ENCODE data around the gene CDC37L1. TPM values are rescaled to one million over a fixed set of nuclear protein-coding genes. Genes with fewer than 3 reads are reported as not detected.

CDC37L1 gene
- total and polyA plus RNA-seq, 2 experiments from 2014 or later = 26.9 to 29.6 TPM

DNA sequence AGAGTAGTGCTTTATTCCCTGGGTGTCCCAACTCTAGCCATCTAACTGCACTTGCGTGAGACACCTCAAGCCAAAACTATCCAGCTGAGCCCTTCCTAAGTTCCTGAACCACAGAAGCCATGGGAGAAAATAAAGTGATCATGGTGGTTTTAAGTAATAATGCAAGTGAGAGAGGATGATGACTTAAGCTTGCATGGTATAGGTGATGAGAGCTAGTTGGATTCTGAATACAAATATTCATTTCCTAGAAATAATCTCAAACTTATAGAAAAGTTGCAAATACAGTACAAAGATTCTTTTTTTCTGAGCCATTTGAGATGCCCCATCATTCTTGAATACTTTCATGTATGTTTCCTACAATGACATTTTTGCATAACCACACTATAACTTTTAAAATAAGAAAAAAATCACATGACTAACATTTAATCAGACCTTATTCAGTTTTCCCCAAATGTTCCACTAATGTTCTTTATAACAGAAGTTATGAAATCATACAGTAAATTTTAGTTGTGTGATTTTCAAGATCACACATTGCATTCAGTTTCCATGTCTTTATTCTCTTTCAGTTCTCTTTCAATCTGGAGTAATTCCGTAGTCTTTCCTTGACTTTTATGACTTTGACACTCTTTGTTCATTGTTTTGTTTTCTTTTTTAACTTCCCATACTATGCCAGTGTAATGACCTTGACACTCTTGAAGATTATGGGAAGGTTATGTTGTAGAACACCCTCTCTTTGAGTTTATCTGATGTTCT lies 67.1 kb downstream of the CDC37L1 start:
- no peaks in the 10 kb centered on the region for H3K27me3 ChIP-seq (ENCODE audit: insufficient read depth)
- H3K9me3 Mint-ChIP-seq = no peaks in the 10 kb centered on the region
- no peaks in the 10 kb centered on the region for H3K9me2 ChIP-seq (ENCODE audit: insufficient read depth)
- no peak overlapping the region for H3K4me2 ChIP-seq
- 0 out of 3 replicates have a peak, but pooled peaks cover 2% of the 10 kb centered on the region for H3K36me3 Mint-ChIP-seq (ENCODE audit: low read depth)
- no peak overlapping the region for H3K27ac ChIP-seq (ENCODE audit: low read depth)
- H3K27ac Mint-ChIP-seq = no peak overlapping the region
- H3K4me3 ChIP-seq = no peak overlapping the region
- no peak for ATAC-seq
- peaks cover 7% of the 10 kb centered on the region for H3K27me3 Mint-ChIP-seq (ENCODE audit: insufficient read depth, low read depth, poor library complexity)
- peaks cover 19% of the 10 kb centered on the region for H3K4me1 Mint-ChIP-seq
- H3K79me2 ChIP-seq (replicated peaks; ENCODE audit: insufficient read depth) = no peaks in the 10 kb centered on the region
- no peaks in the 10 kb centered on the region for H4K20me1 ChIP-seq (replicated peaks; ENCODE audit: insufficient read depth)
- H3K36me3 ChIP-seq (ENCODE audit: insufficient read depth) = no peaks in the 10 kb centered on the region
- no peak overlapping the region for H2AFZ ChIP-seq
- DNase-seq (ENCODE audit: low spot score) = no peak
- peaks cover 23% of the 10 kb centered on the region for H3K4me1 ChIP-seq (ENCODE audit: insufficient read depth)
- TF ChIP-seq ZNF114 (CRISPR knock-in tag; IDR thresholded peaks at IDR 0.05) = no peak
- no peak for TF ChIP-seq REST (IDR thresholded peaks at IDR 0.05; ENCODE audit: unreplicated experiment)
- no peak for TF ChIP-seq EZH2phosphoT487 (IDR thresholded peaks at IDR 0.05; ENCODE audit: unreplicated experiment)
- no peak for TF ChIP-seq NANOG (IDR thresholded peaks at IDR 0.05; ENCODE audit: borderline replicate concordance)
- no peak for TF ChIP-seq STAT1 (IDR thresholded peaks at IDR 0.05; ENCODE audit: unreplicated experiment)
- no peak for TF ChIP-seq CREB1 (CRISPR knock-in tag; IDR thresholded peaks at IDR 0.05; ENCODE audit: low read depth)
- TF ChIP-seq, protein P1, sequence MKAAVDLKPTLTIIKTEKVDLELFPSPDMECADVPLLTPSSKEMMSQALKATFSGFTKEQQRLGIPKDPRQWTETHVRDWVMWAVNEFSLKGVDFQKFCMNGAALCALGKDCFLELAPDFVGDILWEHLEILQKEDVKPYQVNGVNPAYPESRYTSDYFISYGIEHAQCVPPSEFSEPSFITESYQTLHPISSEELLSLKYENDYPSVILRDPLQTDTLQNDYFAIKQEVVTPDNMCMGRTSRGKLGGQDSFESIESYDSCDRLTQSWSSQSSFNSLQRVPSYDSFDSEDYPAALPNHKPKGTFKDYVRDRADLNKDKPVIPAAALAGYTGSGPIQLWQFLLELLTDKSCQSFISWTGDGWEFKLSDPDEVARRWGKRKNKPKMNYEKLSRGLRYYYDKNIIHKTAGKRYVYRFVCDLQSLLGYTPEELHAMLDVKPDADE (IDR thresholded peaks at IDR 0.05) = no peak
- TF ChIP-seq CTCF (conservative IDR thresholded peaks at IDR 0.05; ENCODE audit: low read depth in 2 of 2) = no peak
- no peak; the same call in 1 of the 2 replicates for TF ChIP-seq ZNF331 (CRISPR knock-in tag; IDR thresholded peaks at IDR 0.05; ENCODE audit: low read depth)
- no peak for TF ChIP-seq JUNB (IDR thresholded peaks at IDR 0.05; ENCODE audit: unreplicated experiment)
- no peak for TF ChIP-seq EZH2 (IDR thresholded peaks at IDR 0.05; ENCODE audit: low read depth, unreplicated experiment)
- no peak for TF ChIP-seq POLR2AphosphoS5 (IDR thresholded peaks at IDR 0.05; ENCODE audit: low read depth)
- TF ChIP-seq ZNF462 (CRISPR knock-in tag; IDR thresholded peaks at IDR 0.05) = no peak
- H3K4me3 Mint-ChIP-seq = no peak overlapping the region
- no peaks in the 10 kb centered on the region; the same call in 1 of the 2 replicates for H3F3A ChIP-seq (replicated peaks; ENCODE audit: low read depth)
